ENCODE results near the gene CDYL. TPM values are rescaled to one million over a fixed set of nuclear protein-coding genes. Genes with fewer than 3 reads are reported as not detected.
A peak's percentile ranks its signal among the peaks of the same experiment; 100 is the strongest.

The CDYL gene
- total RNA-seq, 1 donor = 48.4 TPM

DNA sequence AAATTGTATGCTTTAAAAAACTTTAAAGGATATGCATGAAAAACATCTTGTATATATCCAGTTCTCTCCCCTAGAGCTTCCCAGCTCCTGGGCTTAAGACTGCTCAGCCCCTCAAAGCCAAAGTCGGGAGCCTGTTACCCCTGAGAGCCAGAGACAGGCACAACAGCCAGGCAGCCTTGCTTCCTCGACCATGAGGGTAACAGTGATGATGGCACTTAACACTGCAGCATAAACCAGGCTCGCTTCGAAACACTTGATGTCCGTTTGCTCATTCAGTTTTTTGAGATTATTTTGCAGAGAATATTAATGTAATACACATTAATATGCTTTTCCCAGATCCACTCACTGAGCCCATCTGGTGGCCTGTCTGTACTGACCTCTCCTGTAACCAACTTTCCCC is 180.4 kb downstream of the CDYL start:
- TF ChIP-seq, protein P1, sequence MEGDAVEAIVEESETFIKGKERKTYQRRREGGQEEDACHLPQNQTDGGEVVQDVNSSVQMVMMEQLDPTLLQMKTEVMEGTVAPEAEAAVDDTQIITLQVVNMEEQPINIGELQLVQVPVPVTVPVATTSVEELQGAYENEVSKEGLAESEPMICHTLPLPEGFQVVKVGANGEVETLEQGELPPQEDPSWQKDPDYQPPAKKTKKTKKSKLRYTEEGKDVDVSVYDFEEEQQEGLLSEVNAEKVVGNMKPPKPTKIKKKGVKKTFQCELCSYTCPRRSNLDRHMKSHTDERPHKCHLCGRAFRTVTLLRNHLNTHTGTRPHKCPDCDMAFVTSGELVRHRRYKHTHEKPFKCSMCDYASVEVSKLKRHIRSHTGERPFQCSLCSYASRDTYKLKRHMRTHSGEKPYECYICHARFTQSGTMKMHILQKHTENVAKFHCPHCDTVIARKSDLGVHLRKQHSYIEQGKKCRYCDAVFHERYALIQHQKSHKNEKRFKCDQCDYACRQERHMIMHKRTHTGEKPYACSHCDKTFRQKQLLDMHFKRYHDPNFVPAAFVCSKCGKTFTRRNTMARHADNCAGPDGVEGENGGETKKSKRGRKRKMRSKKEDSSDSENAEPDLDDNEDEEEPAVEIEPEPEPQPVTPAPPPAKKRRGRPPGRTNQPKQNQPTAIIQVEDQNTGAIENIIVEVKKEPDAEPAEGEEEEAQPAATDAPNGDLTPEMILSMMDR (IDR thresholded peaks at IDR 0.05; ENCODE audit: insufficient read depth, low read length) = no peak
- DNase-seq (ENCODE audit: low read depth) = no peak
- no peak overlapping the region for H3K4me3 ChIP-seq (ENCODE audit: low read depth, low read length)

DNA sequence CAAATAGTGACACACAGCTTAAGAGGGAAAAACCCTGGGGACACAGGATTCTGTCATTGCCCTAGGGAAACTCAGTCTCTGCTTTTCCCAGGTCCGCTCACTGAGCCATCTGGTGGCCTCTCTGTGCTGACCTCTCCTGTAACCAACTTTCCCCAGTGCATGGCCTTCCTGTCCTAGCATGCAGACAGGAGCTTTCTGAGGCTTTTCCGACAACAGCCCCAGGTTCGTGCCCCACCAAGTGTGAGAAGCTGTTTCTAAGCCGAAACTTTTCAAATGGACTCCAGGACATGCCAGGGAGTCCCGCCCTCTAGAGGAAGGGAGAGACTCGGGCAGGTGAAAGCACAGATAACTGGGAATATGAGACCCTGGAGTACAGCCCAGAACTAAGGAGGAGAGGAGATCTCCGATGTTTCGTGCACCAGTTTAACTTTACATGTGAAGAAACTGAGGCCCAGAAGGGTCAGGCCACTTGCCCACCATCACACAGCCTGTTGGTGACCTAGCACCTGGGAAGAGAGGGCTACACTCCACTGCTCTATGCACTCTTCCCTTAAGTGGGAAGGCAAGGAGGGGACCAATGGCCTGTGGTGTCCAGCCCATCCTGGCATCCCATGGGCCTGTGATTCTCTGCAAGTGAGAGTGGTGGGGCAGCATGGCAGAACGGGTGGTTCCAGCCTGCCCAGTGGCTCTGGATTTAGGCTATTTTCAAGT is 181.5 kb downstream of the CDYL start:
- peak; percentile 9 for DNase-seq (ENCODE audit: low read depth)
- no peak overlapping the region for H3K4me3 ChIP-seq (ENCODE audit: low read depth, low read length)
- TF ChIP-seq, protein P1 (IDR thresholded peaks at IDR 0.05; ENCODE audit: insufficient read depth, low read length) = peak; percentile 15

DNA sequence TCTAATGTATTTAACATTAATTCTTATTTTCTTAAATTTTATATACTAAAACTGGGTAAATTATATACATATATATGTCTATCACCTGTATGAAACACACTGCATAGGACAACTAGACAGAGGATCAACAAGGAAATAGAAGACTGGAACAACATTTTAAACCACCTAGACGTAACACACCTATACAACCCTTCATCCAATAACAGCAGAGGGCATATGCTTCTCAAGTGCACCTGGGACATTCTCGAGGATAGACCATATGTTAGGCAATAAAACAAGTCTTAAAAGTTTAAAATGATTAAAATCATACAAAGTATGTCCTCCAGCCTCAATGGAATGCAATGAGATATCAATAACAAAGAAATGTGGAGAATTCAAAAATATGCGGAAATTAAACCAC is 182.4 kb downstream of the CDYL start:
- H3K4me3 ChIP-seq (ENCODE audit: low read depth, low read length) = no peak overlapping the region
- TF ChIP-seq, protein P1 (IDR thresholded peaks at IDR 0.05; ENCODE audit: insufficient read depth, low read length) = no peak
- no peak for DNase-seq (ENCODE audit: low read depth)

DNA sequence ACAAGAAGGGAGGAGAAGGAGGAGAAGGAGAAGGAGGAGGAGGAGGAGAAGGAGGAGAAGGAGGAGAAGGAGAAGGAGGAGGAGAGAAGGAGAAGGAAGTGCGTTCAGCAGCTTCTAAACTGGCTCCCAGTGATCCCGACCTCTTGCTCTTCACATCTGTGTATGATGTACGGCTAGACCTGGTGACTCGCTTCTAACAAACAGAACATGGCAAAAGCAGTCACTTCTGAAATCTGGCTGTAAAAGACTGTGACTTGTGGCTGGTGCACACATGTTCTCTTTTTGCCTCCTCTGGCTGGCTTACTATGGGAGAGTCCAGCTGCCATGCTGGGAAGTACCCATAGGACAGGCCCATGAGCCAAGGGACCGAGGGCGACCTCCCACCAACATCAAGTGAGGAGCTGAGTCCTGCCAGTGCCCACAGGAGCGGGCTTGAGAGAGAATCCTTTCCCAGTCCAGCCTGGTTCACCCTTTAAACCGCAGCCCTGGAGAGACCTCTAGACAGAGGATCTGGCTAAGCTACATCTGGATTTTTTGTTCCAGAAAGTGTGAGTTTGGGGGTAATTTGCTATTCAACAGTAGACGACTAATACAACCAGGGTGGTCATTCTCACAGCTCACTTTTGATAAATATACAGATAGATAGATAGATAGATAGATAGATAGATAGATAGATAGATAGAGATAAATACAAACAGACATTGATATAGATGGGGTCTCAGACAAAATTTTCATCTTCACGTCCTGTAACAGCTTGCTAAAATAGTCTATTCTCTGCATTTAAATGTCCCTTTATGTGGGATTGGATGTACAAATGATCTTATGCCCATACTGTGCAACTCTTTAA is 185.3 kb downstream of the CDYL start:
- DNase-seq (ENCODE audit: low read depth) = no peak
- TF ChIP-seq, protein P1 (IDR thresholded peaks at IDR 0.05; ENCODE audit: insufficient read depth, low read length) = no peak
- no peak overlapping the region for H3K4me3 ChIP-seq (ENCODE audit: low read depth, low read length)

DNA sequence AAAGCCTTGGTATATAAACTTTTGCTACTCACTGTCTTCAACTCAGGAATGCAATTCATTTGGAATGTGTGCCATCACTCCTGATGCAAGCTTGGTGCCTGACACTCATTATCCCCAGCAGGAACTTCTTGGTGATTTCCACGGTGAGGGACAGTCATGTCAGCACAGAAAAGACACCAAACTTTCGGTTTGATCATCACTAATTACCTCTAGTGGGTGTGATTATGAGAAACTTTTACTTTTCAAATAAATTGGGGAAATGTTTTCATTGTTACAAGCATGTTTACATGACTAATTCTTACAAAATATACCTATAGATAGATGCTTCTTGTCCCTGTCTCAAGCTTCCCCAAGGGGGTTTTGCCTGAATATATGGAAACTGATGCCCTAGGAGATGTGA is 186.7 kb downstream of the CDYL start:
- no peak overlapping the region for H3K4me3 ChIP-seq (ENCODE audit: low read depth, low read length)
- TF ChIP-seq, protein P1 (IDR thresholded peaks at IDR 0.05; ENCODE audit: insufficient read depth, low read length) = no peak
- DNase-seq (ENCODE audit: low read depth) = no peak

DNA sequence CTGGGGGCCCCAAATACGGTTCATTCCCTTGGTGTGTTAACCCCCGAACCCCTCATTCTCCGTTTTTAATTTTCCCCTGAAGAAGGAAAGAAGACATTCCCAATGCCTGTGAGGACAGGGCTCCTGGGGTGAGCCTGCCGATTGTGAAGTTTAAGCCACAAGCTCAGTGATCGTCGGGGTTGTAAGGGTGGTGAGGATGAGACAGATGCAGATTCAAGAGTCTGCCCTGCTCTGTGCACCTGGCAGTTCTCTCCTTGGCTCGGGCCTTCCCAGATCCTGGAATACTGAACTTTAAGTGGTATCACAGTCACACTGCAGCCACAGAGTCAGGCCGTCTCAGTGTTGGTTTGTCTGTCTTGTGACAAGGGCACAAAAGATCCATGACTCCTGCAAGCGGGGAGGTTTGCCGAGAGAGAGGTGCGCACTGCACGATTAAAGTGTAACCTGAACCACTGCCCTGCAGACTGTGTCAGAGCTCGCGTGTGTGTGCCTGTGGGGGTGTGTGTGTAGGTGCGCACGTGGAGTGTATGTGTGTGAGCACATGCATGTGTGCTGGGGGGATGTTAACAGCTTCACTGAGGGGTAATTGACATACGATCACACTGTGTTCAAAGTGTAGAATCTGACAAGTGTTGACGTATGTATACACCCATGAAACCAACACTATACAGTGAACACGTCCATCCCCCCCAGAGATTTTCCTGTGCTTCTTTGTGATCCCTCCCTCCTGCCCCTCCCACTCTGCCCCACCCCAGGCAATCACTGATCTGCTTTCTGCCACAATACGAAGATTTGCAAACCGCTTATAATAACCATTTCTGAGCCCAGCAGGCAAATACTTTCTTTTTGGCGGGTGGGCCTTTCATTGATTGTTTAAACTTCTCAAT is 188.7 kb downstream of the CDYL start:
- TF ChIP-seq, protein P1 (IDR thresholded peaks at IDR 0.05; ENCODE audit: insufficient read depth, low read length) = no peak
- DNase-seq (ENCODE audit: low read depth) = no peak
- H3K4me3 ChIP-seq (ENCODE audit: low read depth, low read length) = no peak overlapping the region

Data from fibroblast of the aortic adventitia (primary cell).